Epidermal melanocyte (primary cell): ENCODE results near the gene NANOG.
"Not testable (repeated sequence)": the region's sequence is repeated elsewhere in the genome, so short reads cannot be mapped to it uniquely, and the experiment has no call there.

Experiments used
- DNase-seq: peaks from one replicate; pipeline ENCODE4 v3.0.0; 2011; ENCODE audit warnings: low spot score; ENCODE audit not compliant: insufficient read length

The NANOG gene

DNA sequence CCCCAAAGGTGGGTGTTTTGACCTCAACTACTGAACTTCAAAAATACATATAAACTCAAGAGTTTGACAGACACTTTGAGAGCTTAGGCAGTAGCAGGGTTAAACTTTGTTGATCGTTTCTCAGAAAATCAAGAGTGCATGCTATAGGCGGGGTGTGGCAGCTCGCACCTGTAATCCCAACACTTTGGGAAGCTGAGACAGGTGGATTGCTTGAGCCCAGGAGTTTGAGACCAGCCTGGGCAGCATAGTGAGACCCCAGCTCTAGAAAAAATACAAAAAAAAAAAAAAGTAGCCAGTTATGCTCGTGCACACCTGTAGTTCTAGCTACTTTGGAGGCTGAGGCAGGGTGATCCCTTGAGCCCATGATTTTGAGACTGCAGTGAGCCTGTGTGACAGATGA, 12.3 kb downstream of the NANOG start:
- no peak for DNase-seq

DNA sequence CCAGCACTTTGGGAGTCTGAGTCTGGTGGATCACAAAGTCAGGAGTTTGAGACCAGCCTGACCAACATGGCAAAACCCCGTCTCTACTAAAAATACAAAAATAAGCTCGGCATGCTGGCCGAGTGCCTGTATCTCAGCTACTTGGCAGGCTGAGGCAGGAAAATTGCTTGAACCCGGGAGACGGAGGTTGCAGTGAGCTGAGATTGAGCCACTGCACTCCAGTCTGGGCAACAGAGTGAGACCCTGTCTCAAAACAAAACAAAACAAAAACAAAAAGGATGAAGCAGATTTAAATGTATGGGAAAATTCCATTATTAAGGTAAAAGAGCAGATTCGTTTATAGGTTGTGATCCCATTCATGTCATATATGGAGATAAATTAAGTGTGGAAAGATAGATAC, 17.1 kb downstream of the NANOG start:
- not testable (repeated sequence) for DNase-seq

DNA sequence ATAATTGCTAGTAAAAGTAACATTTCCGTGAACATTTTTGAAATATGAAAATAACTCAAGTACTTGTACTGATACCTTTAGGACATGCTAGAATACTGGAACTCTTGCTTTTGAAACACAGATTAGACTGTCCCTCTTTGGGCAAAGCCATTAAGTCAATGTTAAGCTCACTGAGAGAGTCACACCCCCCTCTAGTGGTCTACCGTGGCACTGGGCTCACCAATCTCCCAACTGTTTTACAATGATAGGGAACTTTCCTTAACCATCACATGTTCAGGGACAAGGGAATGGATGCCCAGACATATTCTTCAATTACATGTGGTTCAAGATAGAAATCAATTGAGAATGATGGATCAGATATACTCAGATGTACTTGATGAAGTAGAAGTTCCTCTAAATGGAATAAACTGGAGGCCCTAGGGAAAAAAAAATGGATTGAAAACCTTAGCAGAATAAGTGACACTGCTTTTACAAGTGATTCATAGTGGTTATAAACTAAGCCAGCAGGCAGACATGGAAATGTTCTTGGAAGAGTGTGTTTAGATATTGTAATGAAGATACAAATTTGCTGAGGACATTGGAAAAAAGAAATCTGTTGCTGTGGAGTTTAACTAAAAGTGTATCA, 17.8 kb downstream of the NANOG start:
- peak; percentile 71 for DNase-seq

DNA sequence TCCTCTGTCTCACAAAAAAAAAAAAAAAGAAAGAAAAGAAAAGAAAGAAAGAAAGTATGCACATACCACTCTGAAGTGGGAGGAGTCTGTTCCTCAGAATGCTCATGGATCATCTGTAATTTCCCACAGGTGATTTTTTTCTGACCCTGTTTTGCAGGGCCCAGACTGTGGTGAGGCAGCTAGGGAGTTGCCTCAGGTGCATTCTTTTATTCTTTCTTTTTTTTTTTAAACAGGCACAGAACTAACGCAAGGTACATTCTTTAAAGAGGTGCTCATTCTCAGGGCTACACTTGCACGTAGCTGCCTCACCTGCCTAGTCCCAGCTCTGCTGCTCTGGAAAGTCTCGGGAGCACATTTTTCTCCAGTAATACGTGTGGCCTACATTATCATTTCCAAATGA, 36.6 kb downstream of the NANOG start:
- DNase-seq = not testable (repeated sequence)

DNA sequence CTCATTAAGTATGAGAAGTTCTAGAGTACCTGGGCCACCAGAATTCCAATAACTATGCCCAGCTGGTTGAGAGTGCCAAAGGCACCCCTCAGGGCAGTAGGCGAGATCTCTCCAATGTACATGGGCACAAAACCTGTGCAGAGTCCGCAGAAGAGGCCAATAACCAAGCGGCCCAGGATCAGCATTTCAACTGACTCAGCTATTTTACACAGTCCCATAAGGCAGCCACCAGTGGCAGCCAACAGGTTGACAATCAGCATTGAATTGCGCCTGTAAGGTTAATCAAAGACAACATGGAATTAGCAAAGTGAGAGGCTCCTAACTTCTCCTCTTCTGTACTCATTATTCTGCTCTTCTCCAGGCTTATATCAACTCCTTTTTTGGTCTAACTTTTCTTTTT, 40.5 kb downstream of the NANOG start:
- not testable (repeated sequence) for DNase-seq

DNA sequence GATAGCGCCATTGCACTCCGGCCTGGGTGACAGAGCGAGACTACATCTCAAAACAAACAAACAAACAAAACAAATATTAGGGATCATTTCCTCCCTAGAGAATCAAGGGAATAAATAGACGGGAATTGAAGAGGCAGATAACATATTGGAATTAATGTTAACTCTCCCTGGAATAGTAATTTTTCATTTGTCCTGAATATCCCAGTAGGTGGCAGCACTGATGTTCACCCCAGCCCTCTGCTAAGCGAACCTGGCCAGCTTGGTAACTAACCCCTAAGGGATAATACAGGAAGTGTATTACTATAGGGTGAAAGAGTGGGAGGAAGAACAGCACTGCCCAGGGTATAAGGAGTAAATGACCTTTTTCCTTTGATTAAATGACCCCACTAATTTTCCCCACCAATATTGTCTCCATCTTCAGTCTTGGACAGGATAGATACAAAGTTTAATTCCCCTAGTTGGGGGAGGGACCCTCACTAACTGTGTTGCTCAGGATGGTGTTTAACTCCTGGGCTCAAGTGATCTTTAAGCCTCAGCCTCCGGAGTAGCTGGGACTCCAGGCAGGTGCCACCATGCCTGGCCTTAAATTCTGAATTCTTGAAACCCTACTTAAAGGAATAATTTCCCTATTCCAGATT, 43.0 kb downstream of the NANOG start:
- peak; percentile 42 for DNase-seq

DNA sequence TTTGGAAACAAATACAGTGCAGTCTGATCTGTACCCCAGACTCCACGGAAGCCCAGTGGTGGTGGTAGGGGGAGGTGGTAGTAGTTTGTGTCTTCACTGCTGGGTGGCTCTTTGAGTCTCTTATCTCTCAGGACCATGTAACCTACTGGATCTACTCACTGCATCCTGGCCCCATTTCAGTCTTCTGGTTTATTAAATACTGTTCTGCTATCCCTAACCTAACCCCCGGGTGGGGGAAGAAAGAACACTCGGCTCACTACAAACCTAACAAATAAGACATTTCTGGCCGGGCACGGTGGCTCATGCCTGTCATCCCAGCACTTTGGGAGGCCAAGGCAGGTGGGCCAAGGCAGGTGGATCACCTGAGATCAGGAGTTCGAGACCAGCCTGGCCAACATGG, 44.0 kb downstream of the NANOG start:
- not testable (repeated sequence) for DNase-seq

DNA sequence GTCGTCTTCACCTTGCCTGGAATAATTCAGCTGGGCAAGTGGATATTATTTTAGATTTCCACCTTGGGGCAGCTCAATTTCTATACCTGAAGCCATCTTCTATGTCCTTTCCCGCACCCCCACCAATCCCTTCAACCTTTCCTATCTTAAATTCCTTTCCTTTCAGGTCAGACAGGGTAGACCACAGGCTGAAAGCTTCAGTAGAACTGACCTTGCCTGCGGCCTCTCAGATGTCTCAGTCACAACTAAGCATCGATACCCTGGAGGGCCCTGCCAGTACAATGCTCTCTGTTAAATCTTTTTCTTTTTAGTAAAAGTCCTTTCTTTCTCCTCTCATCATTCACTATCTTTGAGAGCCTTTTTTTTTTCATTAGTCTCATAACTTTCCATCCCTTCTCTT, 44.6 kb downstream of the NANOG start:
- no peak for DNase-seq

DNA sequence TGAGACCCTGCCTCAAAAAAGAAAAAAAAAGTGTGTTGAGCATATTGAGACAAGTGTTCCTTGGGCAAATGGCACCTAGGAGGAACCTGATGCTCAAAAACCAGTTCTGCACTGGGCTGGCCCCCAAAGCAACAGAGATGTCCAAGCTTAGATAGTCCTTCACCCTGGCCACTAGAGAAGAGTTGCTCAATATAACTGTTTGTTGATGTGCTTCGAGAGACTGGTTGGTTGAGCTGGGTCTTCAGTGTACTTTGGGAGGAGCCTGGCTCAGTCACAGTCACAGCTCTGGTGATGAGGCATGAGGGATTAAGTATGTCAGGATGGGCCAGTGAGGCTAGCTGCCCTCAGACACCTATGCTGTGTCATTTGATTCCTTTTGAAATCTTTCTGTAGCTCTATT, 45.5 kb downstream of the NANOG start:
- no peak for DNase-seq

DNA sequence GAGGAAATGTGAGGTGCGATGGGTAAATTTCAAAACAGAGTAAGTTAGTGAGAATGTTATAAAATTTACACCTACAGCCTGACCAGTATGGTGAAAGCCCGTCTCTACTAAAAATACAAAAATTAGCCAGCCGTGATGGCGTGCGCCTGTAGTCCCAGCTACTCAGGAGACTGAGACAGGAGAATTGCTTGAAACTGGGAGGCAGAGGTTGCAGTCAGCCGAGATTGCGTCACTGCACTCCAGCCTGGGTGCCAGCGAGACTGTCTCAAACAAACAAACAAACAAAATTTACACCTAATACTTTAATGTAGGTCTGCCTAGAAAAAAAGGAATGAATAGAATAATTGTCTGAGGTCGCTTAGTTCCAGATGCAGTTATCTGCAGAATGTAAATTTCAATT, 45.9 kb downstream of the NANOG start:
- no peak for DNase-seq

DNA sequence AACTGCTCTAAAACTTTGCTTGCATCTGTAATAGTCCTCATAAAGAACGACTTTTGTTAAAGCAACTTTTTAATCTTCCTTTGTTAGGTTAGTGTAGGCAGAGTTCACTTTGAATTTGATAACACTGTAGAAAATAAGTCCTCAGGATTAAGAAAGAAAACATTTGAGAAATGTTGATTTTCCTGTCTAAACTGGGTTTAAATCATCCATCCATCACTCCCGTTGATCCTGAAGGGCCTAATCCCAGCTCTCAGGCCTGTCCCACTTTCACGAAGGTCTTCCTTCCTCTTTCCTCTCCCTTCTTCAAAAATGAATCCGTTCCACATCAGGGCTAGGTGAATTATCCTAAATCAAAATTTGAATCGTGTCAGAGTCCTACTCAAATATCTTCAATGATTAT, 46.6 kb downstream of the NANOG start:
- DNase-seq = no peak

DNA sequence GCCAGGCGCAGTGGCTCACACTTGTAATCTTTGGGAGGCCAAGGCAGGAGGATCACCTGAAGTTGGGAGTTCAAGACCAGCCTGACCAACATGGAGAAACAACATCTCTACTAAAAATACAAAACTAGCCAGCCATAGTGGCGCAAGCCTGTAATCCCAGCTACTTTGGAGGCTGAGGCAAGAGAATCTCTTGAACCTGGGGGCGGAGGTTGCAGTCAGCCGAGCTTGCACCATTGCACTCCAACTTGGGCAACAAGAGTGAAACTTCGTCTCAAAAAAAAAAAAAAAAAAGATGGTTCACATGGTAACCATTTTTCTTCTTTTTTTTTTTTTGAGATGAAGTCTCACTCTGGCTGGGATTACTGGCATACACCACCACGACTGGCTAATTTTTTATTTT, 48.2 kb downstream of the NANOG start:
- DNase-seq = no peak

DNA sequence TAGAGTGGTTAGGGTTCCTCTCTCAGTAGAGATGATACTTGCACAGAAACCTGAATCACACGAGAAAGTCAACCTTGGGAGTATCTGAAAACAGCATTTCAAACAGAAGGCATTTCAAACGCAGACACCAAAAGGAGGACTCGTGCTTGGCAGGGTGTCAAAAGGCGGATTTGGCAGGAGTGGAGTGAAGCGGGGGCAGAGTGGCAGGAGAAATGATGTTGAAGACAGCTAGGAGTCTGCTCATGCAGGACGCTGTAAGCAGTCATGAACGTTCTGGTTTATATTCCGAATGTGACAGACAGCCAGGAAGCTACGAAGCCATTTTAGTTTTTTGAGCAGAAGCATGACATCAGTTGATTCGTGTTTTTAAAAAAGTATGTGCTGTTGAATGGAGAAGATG, 50.0 kb downstream of the NANOG start:
- DNase-seq = not testable (repeated sequence)

DNA sequence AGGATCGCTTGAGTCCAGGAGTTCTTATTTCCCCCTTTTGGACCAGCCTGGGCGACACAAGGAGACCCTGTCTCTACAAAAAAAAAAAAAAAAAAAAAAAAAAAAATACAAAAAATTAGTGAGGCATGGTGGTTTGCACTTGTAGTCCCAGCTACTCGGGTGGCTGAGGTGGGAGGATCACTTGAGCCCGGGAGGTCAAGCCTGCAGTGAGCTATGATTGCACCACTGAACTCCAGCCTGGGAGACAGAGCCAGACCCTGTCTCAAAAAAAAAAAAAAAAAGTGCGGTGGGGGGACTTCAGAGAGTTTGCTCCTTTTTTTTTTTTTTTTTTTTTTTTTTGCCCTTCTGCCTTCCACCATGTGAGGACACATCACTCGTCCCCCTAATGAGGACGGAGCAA, 50.6 kb downstream of the NANOG start:
- not testable (repeated sequence) for DNase-seq

DNA sequence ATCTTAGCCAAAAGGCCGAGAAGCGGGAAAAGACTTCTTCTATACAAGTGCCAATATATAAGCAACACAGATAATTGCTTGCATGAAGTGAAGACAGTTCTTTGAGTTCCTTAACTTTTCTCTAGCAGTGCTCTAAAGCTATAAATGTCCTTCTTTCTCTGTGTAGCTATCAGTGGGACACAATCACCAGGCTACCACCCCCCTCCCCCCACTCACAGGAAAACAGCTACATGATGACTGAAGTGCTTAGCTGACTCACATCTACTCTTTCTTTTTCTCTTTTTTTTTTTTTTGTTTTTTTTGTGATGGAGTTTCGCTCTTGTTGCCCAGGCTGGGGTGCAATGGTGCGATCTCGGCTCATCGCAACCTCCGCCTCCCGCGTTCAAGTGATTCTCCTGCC, 53.2 kb downstream of the NANOG start:
- not testable (repeated sequence) for DNase-seq

DNA sequence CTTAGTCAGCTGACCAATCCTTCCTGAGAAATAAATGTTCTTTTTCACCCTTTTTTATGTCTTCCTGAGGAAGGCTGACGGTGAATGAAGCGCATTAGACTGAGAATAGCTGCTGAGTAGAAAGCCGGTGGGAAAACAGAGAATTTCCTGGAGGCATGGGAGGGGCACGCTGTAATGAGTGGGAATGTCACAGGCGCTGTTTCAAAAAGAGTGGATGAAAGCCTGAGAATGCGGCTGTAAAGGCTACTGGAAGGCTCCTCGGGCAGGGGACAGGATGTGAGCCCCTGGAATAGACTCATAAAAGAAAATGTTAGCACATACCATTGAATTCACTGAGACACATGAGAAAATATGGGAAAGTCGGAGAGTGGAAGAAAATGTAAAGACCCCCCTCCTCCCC, 53.9 kb downstream of the NANOG start:
- not testable (repeated sequence) for DNase-seq

DNA sequence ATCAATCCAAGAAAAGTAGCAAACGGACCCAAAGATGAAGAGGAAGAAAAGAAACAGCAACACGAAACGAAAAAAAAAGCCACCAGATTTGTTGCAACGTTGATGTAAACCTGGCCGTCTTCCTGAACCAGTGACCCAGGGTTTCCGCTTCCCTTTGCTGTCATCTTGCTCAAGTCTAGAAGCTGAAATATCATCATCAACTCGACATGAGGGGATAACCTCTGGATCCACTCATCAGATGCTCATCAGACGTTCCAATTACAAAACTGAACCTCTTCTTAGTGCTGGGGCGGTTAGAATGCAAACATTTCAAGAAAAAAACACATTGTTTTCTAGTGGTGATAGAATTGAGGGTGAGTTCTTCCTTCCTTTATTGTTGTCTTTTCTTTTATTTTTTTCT, 54.4 kb downstream of the NANOG start:
- not testable (repeated sequence) for DNase-seq

DNA sequence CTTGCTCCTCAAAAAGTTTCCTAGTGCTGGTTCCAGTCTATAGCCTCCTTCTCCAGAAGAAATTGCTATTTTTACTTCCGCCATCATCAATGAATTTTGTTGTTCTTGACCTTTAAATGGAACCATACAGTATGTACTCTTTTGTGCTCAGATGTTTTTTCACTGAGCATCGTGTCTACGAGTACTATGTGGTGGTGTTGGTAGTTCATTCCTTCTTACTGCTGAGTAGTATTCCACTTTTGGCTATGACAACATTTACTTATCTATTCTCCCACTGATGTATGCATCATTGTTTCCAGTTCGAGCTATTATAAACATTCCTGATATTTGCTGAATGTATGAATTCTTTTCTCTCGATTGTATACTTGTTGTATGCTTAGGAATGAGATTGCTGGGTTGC, 54.9 kb downstream of the NANOG start:
- no peak for DNase-seq

DNA sequence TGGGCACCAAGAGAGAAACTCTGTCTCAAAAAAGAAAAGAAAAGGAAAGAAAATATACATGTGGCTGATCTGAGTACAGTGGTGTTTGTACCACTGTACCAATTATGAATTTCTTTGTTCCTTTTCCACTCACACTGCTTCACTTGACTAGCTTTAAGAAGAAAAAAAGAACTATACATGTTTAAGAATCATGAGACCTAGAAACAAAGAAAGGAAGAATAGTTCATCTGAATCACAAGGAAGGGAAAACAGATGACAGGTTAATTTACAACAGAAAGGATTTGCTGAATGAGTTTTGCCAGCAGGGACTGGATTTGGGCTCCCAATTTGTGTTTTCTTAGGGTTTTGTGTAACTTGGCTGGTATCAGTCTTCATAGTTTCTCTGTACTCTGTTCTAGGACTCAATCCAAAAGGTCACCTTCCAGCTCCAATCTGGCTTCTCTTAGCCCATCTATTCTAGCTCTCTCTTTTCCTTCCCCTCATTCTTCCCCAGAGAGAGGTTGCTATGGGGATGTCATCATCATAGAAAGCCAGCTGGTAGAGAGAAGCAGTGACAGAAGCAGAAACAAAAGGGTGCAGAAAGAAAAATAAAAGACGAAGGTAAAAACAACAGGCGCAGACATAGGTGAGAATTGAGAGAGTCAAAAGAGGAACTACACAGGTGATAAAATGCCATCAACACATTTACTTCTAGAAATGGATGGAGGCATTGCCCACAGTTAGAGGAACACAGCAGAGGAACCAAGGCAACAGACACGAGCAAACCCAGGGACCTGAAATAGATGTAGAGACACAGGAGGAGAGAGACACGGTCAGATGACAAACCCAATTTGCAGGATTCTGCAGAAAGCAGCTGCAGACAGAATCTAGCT, 58.3 kb downstream of the NANOG start:
- DNase-seq = not testable (repeated sequence)

DNA sequence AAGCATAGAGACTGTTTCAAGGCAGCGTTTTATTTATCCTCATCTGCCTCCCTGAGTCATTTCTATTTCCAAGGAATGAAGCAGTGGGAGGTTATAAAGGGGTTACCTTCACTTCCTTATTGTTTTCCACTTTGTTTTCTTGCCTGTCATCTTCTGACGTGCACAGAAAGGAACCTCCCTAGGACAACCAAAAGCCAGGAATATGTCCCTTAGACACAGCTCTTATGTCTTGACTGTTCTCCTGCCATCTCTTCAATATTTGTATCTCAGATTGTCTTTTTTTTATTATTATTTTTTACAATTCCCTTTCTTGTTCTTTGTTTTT, 58.9 kb downstream of the NANOG start:
- not testable (repeated sequence) for DNase-seq
